Activated CD8-positive, alpha-beta memory T cell treated with anti-CD3 and anti-CD28 coated beads, Interleukin-2, amount 50 U/mL, for 1 hour (primary cell): ENCODE data around the gene CARD11.
"Not testable (repeated sequence)": the region's sequence is repeated elsewhere in the genome, so short reads cannot be mapped to it uniquely, and the experiment has no call there.

Experiments
- DNase-seq: peaks from one replicate; pipeline ENCODE4 v3.0.0-alpha.2; 2020; ENCODE audit errors: extremely low read depth

The CARD11 gene

DNA sequence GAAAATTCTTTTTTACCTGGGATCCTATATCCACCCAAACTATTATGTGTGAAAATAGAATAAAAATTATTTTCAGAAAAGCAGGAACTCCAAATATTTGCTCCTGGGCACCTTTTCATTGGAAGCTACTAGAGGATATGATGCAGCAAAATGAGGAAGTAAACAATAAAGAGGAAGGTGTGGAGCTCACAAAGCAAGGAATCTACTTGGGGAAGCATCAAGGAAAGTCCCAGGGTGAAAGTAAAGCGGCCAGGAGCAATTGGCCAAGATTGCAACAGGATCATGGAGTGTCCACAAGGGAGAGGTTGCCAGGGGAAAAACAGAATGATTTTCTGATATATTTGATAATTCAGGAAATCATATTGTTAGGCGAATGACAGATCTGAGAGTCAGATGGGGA, 80.8 kb downstream of the CARD11 start:
- no peak for DNase-seq

DNA sequence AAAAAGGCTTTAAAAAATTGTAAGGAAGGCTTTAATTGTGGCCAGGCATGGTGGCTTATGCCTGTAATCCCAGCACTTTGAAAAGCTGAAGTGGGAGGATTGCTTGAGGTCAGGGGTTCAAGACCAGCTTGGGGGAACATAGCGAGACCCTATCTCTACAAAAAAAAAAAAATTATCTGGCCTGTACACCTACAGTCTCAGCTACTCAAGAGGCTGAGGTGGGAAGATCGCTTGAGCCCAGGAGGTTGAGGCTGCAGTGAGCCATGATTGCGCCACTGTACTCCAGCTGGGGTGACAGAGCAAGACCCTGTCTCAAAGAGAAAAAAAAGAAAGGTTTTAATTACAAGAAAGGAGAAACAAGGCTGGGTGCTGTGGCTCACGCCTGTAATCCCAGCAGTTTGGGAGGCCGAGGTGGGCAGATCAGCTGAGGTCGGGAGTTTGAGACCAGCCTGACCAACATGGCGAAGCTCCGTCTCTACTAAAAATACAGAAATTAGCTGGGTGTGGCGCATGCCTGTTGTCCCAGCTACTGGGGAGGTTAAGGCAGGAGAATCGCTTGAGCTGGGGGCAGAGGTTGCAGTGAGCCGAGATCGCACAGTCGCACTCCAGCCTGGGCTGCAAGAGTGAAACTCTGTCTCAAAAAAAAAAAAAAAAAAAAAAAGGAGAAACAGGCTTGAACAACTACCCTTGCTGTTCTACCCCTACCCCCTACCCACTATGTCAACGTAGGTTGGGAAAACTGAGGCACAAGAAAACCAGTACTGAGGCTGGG, 83.7 kb downstream of the CARD11 start:
- DNase-seq = no peak

DNA sequence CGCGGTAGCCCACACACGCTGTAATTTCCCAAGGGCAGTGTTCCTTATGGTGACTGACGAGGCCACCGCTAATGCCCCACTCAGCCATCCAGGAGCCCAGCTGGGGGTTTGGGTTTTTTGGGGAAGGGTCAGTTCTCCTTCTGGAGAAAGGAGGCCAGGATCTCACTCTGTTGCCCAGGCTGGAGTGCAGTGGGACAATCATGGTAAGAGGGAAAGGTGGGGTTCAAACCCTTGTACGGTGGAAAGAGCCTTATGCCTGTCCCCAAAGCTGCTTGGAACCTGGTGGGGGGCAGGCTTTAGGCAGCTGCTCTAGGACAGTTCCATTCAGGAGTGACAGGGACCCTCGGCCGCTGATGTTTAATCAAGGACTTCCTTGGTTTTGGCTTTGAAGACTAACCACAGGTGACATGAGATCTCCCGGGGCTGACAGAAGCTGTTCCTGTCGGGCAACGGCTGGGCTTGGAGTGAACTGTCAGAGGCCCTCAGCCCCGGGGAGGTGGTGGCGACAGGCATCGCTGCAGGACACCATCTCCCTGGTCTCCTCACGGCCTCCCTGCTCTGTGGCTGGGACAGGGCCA, 84.5 kb downstream of the CARD11 start:
- DNase-seq = no peak

DNA sequence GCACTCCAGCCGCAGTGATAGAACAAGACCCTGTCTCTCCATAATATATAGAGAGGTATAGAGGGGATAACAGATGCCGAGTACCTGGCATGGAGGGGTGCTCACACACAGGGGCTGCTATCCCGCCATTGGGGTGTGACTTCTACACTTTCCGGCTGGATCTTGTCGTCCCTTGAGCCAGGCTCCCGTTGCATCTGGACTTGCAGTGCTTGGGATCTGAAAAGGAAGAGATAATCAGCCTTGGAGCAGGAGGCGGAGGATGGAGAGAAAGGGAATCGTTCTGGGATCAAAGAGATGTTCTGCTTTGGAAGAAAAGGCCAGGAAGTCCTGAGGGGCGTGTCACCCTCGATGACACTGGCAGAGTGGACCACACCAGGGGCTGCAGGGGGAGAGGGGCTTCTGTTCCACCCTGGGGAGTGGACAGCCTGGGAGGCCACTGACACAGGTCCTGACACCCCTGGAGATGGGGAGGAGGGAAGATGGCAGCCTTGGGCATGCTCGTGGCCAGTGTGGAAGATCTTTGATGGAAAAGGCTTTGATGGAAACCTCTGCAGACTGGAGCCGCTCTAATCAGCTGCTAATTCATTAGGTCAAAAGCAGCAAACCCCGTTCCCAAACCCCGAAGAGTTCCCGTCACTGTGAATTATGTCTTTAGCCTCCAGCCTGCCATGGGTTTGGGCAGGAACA, 85.1 kb downstream of the CARD11 start:
- no peak for DNase-seq

DNA sequence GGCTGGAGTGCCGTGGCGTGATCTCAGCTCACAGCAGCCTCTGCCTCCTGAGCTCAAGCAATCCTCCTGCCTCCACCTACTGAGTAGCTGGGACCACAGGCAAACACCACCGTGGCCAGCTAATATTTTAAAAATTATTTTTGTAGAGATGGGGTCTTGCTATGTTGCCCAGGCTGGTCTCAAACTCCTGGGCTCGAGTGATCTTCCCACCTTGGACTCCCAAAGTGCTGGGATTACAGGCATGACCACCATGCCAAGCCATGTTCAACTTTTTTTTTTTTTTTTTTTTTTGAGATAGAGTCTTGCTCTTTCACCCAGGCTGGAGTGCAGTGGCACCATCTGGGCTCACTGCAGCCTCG, 86.3 kb downstream of the CARD11 start:
- DNase-seq = not testable (repeated sequence)

DNA sequence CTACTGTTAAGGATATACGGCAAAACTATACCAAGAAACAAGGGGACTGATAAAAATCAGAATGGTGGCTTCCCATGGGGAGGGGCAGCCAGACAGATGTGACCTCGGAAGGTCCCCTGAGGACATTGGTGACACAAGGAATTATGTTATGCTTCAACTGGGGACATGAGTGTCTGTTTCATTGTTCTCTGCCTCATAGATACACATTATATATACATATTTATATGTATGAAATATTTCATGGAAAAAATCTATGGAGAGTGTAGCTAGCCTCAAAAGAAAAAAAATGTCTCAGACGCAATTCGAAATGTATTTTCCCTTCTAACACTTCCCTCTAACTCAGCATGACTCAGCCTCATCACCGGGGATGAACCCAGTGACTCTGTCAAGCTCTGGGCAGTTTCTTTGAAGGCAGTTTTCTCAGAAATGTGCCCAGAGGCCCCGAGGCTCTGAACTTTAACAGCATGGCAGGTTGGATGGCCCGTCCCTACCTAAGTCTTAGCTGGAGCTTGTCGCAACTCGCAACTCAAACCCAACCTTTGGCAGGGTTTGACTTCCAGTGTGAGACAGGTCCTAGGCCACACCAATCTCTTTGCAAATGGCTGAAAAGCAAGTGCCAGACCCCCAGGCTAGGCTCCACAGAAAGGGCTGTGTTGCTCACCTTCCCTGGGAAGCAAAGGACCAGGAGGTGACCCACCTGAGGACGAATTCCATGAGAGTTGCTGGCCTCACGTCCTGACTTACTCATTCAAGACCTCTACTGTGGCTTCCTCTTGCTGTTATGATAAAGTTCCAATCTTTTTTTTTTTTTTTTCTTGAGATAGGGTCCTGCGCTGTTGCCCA, 86.9 kb downstream of the CARD11 start:
- no peak for DNase-seq

DNA sequence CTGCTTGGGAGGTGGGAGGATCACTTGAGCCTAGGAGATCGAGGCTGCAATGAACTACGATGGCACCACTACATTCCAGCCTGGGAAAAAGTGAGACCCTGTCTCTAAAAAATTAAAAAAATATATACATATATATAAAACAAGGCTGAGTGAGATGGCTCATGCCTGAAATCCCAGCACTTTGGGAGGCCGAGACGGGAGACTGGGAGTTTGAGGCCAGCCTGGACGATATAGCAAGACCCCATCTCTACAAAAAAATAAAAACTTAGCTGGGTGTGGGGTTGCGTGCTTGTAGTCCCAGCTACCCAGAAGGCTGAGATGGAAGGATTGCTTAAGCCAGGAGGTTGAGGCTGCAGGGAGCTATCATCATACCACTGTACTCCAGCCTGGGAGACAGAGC, 87.6 kb downstream of the CARD11 start:
- DNase-seq = no peak

DNA sequence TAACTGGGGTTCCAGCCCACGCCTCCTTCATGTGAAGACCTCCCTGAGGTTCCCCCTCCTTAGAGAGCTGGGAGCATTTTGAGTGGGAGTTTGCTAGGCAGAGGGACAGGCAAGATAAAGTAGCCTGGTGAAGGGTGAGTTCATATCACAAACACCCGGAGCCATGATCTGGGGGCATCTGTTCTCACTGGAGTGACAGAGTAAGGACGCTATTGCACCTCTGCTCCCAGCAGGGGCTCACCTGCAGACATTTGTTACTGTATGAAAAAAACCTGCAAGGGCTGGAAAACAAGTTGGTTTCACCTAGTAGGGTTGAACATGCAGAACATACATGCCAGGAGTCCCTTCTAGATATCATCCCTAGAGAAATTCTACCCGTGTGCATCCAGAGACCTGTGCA, 88.4 kb downstream of the CARD11 start:
- no peak for DNase-seq

DNA sequence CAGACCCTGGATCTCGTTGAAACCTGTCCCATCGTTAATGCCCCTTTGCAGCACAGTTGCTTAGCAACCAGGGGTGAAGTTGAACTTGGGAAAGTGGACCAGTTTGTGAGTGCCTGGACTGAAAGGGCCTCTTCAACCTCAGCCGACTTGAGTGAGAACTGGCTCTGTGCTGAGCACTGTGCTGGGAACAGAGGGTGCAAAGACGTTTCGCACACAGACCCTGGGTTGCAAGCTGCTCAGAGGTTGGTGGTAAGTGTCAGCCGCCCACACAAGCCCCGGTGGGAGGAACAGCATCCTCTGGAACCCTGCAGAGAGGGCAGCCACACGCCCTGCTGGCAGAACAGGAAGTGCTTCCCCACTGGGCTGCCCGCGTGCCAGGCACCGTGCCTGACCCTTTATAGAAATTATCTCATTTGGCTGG, 89.2 kb downstream of the CARD11 start:
- no peak for DNase-seq

DNA sequence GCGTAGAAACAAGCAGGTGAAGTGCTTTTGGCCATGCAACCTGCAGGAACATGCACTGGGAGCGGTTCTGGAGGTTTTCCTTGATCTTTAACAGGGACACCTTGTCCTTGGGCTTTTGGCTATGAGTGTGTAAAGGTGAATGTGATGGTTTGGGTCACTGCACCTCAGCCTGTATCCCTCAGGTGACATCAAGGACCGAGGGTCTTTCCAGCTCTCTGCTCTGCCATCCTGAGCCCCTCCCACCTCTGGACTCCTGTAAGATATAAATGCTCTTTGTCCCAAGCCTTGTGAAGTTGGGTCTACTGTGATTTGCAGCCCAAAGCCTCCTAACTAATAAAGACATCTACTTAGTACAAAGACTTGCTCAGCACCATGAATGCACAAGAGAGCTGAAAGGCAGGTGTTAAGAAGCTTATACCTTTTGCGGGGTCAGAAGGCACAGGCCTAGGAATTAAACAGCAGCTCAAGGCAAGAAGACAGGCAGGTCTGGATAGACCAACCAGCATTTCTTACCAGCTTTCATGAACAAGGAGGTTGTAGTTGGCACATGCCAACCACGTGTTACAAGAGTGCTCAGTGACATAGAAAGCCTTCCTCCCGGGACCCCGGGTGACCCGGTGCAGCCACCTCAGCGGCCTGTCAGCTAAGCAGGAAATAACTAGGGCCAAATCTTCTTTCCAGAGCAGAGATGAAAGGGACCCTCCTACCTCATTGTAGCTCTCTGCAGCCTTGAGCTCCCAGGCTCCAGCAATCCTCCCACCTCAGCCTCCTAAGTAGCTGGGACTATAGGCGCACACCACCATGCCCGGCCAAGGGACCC, 89.9 kb downstream of the CARD11 start:
- no peak for DNase-seq

DNA sequence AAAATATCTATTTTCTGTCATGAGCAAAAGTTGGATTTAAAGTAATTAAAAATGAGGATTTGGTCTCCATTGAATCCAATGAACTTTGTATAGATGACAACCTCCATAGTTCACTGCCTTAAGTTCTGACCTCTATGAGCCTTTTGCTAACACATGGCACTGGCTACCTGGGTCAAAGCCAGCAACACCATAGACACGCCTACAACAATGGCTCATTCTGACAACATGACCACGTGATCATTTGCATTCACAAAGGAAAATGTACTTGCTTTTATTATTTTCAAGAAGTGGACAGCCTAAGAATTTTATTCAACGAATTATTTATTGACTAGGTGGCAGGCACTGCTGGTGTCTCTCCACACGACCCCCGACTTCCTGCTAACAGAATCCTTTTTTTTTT, 90.6 kb downstream of the CARD11 start:
- DNase-seq = no peak

DNA sequence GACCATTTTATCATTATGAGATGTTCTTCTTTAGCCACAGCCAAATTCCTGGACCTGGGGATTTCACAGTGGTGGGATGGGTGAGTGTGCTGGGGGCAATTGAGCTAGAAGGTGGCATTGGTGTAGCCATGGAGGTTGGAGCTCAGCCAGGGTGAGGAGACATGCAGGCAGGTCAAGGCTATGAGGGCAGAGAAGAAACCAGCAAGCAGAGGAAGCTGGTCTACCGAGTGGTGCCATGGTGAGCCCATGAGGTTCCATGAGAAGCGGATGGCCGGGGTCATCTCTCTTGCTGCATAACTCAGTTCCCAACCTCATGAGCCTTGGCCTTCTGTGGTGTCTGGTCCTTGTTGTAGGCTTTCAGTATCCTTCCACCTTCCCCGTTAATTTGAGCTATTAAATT, 91.4 kb downstream of the CARD11 start:
- DNase-seq = no peak

DNA sequence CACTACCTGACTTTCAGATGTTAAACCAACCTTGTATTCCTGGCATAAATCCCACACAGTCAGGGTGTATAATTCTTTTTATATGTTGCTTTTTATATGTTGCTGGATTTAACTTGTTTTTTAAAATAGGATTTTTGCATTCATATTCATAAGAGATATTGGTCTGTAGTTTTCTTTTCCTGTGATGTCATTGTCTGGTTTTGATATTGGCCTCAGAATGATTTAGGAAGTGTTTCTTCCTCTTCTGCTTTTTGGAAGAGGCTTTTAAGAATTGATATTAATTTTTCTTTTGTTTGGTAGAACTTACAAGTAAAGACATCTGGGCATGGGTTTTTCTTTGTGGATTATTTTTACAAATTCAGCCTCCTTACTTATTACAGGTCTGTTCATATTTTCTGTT, 93.1 kb downstream of the CARD11 start:
- no peak for DNase-seq

DNA sequence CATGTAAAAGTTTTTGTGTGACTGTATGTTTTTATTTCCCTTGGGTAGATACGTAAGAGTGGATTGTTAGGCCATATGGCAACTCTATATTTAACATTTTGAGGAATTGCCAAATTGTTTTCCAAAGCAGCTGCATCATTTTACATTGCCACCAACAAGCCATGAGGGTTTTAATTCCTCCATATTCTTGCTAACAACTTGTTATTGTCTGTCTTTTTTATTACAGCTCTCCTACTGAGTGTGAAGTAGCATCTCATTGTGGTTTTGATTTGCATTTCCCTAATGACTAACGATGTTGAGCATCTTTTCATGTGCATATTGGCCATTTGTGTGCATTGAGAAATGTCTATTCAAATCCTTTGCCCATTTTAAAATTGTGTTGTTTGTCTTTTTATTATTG, 94.9 kb downstream of the CARD11 start:
- no peak for DNase-seq

DNA sequence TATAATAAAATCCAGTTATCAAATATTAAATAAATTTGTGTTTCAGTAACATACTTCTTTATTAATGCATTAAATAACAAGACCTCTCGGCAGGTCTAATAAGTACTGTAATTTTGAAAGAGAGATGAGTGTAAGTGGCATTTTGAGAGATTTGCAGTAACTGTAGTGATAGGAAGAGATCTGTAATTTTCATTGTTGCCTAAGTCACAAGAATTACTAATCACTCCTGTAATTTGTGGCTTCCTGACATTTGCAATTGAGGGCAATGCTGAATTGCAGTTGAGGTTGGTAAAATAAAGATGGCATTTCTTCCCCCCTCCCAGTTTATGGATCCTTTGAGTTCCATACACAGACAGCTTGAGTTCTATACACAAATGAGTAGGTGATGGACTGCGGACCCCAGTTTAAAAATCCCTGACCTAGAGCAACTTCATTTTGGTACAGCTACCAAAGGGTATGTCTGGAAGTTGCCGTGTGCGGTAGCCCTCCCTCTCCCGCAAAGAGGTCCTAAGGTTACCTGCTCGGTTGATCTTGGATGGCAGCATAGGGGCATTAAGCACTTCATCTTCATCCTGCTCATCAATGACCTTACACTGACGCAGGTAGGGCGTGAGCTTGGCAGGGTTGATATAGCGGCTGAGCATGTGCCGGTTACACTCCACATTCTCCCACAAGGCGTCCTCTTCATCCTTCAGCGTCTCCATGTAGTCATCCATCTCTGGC, 96.4 kb downstream of the CARD11 start:
- DNase-seq = no peak

DNA sequence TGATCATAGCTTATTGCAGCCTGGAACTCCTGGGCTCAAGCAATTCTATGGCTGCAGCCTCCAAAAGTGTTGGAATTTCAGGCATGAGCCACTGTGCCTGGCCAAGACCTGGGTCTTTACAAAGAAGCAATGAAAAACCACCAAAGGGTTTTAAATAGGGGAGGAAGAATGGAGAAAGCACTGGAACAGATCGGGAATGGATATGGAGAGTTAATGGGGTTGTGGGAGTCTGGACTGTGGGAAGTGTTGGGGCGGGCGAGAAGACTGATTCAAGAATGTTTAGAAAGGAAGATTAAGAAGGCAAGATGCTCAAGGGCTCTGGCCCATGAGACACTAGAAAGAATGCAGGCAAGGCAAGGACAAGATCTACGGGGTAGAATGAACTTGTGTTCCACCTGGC, 98.5 kb downstream of the CARD11 start:
- no peak for DNase-seq

DNA sequence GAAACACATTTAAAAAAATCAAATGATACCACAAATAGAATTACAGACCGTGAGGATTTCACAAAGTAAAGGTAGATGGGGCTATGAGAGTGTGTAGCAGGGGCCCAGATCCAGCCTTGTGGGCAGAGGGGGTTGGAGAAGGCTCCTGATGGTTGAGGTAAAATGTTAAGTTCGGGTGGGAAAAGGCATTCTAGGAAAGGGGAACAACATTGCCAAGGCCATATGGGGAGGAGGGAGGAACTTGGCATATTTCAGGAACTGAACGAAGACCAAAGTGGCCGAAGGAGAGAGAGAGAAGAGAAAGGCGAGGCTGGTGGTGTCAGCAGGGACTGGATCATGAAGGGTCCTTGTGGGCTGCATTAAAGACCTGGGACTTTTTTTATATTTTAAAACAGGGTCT, 98.9 kb downstream of the CARD11 start:
- DNase-seq = no peak

DNA sequence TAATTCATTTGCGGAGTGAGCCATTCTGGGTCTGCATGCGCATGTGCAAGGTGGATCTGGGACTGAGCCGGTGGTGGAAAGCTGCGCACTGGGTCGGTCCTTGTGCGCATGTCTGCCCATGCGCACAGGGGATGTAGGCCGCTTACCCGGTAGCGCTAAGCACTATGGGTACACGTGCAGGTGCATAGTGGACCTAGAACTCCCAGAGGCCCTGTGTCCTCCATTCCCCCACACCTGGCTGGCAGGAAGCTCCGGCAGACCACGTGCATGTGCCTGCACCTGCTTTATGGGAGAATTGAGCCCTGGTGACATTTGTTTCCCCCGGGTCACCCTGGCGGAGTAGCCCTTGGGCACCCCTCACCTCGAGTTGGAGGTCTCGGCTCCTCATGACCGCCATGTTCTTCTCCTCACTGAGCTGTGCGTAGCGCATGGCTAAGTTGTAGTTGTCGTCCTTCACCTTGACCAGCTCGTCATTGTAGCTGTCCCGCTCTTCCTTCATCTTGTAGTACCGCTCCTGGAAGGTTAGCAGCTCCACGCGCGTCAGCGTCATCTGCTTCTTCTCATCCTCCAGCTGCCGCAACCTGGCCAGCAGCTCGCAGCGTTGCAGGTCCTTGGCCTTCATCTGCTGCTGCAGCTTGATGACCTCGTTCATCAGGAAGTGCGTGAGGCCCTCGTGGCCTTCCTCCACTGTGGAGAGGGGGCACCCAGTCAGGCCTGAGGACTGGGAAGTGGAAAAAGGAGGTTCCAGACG, 99.6 kb downstream of the CARD11 start:
- DNase-seq = no peak

DNA sequence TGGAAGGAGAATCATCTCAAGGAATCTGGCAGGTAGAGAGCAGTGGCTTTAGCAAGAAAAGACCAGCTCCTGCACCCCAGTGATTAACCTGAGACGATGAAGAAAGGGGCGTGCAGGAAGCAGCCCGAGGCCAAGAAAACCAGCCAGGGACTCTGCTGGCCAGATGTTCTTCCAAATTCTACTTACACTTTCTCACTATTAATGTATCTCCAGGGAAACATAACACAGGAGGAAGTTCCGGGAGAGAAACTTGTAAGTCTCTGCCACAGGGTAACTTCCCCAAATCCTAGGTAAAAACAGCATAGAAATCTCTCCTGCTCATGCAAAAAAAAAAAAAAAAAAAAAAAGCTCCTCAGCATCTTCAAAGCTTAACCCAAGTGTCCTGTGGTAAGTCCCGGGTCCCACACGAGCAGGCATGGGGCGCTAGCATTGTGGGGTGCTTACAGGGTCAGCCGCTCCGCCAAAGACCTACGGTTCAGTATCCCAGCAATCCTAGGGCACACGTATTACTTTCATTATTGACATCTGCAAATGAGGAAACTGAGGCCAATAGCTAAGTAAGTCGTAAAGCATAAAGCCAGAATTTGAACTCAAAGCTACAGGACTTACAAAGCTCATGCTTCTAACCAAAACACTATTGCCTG, 102.3 kb downstream of the CARD11 start:
- no peak for DNase-seq

DNA sequence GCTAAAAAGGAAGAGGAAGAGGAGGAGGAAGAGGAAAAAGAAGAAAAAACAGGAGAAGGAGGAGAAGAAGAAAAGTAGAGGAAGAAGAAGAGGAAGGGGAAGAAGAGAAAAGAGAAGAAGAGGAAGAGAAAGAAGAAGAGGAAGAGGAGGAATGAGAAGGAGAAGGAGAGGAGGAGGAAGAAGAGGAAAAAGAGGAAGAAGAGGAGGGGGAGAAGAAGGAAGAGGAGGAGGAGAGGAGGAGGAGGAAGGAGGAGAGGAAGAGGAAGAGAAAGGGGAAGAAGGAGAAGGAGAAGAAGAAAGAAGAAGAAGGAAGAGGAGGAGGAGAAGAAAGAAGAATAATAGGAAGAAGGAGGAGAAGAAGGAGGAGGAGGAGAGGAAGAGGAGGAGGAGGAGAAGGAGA, 103.2 kb downstream of the CARD11 start:
- DNase-seq = no peak
